Pancreas (tissue), 10 donors: ENCODE results near the gene DDAH1. TPM values are rescaled to one million over a fixed set of nuclear protein-coding genes. Genes with fewer than 3 reads are reported as not detected.

Experiments used
- ATAC-seq, 4 donors: fragments of 200-7000 bp; cut with Tn5 transposase; one replicate each; pipeline versions ENCODE4 v1.8.0 to v1.9.1; 2020; ENCODE audit warnings: mild to moderate bottlenecking in 4 of 4, moderate library complexity in 4 of 4
- DNase-seq, 6 donors: peaks; one replicate each; pipeline ENCODE4 v3.0.0-alpha.2; 2020
- FAIRE-seq: peaks from 2 replicates; lab custom pipeline; 2012; peaks lifted over from hg19 to GRCh38; lab: Jason Lieb, UNC
- H3K27ac ChIP-seq, 4 donors: fragments of 200-600 bp; sonication (generic); 1 replicate in 3 of 4; 2 replicates in 1 of 4; pipeline versions ENCODE4 v1.5.0 to v1.8.0; 2020
- H3K27me3 ChIP-seq, 4 donors: fragments of 200-600 bp; one replicate each; pipeline ENCODE4 v1.8.0; 2021
- H3K36me3 ChIP-seq, 3 donors: fragments of 200-600 bp; sonication (generic) in 1 of 3; one replicate each; pipeline versions ENCODE4 v1.5.0 to v1.8.0; 2020 to 2021
- H3K4me1 ChIP-seq, 3 donors: fragments of 200-600 bp; one replicate each; pipeline ENCODE4 v1.8.0; 2021
- H3K4me3 ChIP-seq, 4 donors: fragments of 200-600 bp; sonication (generic) in 2 of 4; one replicate each; pipeline versions ENCODE4 v1.5.0 to v1.8.0; 2020 to 2021
- H3K9me3 ChIP-seq, 4 donors: fragments of 200-600 bp; one replicate each; pipeline ENCODE4 v1.8.0; 2021
- WGBS, 2 donors: extraction: QIAGEN DNeasy Blood & Tissue Kit; methylation state at CpG; one replicate each; pipeline ENCODE4 v1.1.7; 2013; 5-methylcytosine and 5-hydroxymethylcytosine counted together
- intact Hi-C, 3 donors: fragments of 100-400 bp; cut with DNase I; formaldehyde crosslinking; loops; one replicate each; pipeline versions ENCODE4 v1.11.1 to v1.14.2; 2022
- polyA plus RNA-seq, 2 donors: library from polyadenylated mRNA; stranded (reverse); fragments of 200-250 nt; gene quantifications; one replicate each; pipeline ENCODE4 v1.2.3, GENCODE V29; 2013
- total RNA-seq, 6 donors: library from RNA; stranded (reverse); fragmentation: NEBNext Ultra II Directional in 4 of 6; extraction: Animal tissue kit (Norgen Biotek cat#: 25700) in 4 of 6; gene quantifications; one replicate each; pipeline versions ENCODE4 v1.2.1 to v1.2.4, GENCODE V29; 2021 to 2023
- TF ChIP-seq, protein P1 (sequence below), 4 donors: fragments of 200-600 bp; sonication (generic) in 3 of 4; IDR thresholded peaks; one replicate each; pipeline versions ENCODE4 v1.5.0 to v1.8.0; 2021; ENCODE audit warnings: antibody characterized with exemption in 4 of 4
- donor health status: healthy with polysubstance abuse.
- donor health status: DM: no; HTN: no; CAD: no; lungs with moderate emphysema.
- donor health status: DM: no; HTN: no; CAD: no.
- donor health status: control.
- donor health status: control.
- donor health status: Bipolar disorder and iron deficiency.
- donor health status: DM: yes; HTN: yes; CAD: no.
- donor health status: DM: no; HTN: no; CAD: no.
- donor health status: DM: no; HTN: no; CAD: no.
- donor health status: DM: yes; HTN: yes; CAD: no.

Gene DDAH1
- total and polyA plus RNA-seq, 8 donors, result 8.1 to 34.2 (median 22.2) TPM

DNA sequence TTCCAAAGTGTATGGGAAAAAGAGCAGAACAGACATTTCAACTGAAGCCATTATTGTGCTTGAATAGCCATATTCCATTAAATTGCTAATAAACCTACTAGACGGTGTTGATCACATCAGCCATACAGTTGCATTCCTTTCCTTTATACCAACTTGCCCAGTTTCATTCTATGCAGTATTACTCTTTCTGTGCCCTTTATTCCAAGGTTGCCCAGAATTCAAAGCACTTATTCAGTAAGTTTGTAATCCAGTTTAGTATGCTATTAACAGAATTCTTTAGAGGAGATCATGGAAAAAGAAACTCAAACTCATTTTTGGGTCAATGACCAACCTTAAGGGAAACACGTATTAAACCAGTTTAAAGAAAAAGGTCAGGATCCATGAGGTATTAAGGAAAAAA, 89.5 kb downstream of the DDAH1 start:
- Histone ChIP-seq H3K36me3 (no peaks in the 10 kb centered on the region), H3K4me1 (peaks cover 9 to 36% (median 20%) of the 10 kb centered on the region in 3 donors), H3K27ac (peak overlapping the region in 1 of 4 donors; percentile 23), H3K9me3 (no peaks in the 10 kb centered on the region), H3K4me3 (no peak overlapping the region), H3K27me3 (no peaks in the 10 kb centered on the region)
- ATAC-seq, result peak in 1 of 4 donors; percentile 23
- FAIRE-seq, result no peak
- intact Hi-C loops, result no loop called here
- TF ChIP-seq, protein P1, sequence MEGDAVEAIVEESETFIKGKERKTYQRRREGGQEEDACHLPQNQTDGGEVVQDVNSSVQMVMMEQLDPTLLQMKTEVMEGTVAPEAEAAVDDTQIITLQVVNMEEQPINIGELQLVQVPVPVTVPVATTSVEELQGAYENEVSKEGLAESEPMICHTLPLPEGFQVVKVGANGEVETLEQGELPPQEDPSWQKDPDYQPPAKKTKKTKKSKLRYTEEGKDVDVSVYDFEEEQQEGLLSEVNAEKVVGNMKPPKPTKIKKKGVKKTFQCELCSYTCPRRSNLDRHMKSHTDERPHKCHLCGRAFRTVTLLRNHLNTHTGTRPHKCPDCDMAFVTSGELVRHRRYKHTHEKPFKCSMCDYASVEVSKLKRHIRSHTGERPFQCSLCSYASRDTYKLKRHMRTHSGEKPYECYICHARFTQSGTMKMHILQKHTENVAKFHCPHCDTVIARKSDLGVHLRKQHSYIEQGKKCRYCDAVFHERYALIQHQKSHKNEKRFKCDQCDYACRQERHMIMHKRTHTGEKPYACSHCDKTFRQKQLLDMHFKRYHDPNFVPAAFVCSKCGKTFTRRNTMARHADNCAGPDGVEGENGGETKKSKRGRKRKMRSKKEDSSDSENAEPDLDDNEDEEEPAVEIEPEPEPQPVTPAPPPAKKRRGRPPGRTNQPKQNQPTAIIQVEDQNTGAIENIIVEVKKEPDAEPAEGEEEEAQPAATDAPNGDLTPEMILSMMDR (IDR thresholded peaks at IDR 0.05), result no peak
- WGBS, 2 donors, result 55 to 66% methylated on average over 2 of the region's 2 CpGs
- DNase-seq, result no peak

DNA sequence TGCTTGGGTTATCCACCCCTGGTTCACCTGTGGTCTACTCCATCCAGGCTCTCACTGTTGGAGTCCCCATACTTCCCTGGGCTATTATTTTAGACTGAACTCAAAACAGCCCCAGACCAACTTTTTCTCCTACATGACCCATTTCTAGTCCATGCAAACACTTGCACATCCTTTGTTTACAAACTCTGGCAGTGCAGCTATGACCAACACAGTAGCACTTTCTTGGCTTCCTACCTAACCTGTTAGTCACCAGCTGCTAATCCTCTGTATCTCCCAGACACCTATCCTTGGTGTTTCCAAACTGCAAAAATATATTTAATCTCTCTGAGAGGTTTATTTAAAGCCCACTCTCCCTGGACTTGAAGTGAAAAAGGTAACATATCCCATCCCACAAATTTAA, 90.8 kb downstream of the DDAH1 start:
- Histone ChIP-seq H3K4me3 (no peak overlapping the region), H3K9me3 (no peaks in the 10 kb centered on the region), H3K27ac (no peak overlapping the region), H3K4me1 (peaks cover 9 to 36% (median 20%) of the 10 kb centered on the region in 3 donors), H3K27me3 (no peaks in the 10 kb centered on the region), H3K36me3 (no peaks in the 10 kb centered on the region)
- peak in 1 of 6 donors; percentile 30 for DNase-seq
- FAIRE-seq, result no peak
- TF ChIP-seq, protein P1 (IDR thresholded peaks at IDR 0.05), result no peak
- ATAC-seq, result peak; percentile 85 to 88 (median 86)
- intact Hi-C loops, result no loop called here

DNA sequence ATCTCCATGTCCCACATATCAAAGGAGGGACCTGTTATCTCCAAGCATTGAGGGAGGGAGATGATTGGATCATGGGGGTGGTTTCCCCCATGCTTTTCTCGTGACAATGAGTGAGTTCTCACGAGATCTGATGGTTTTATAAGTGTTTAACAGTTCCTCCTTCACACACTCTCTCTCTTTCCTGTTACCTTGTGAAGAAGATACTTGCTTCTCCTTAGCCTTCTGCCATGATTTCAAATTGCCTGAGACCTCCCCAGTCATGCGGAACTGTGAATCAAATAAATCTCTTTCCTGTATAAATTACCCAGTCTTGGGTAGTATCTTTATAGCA, 91.6 kb downstream of the DDAH1 start:
- 73 to 84% methylated on average over 3 of the region's 3 CpGs for WGBS, 2 donors
- H3K4me3 ChIP-seq, result no peak overlapping the region
- DNase-seq, result no peak
- TF ChIP-seq, protein P1 (IDR thresholded peaks at IDR 0.05), result no peak
- FAIRE-seq, result no peak
- intact Hi-C loops, result no loop called here
- H3K36me3 ChIP-seq, result no peaks in the 10 kb centered on the region
- ATAC-seq, result no peak
- H3K27me3 ChIP-seq, result no peaks in the 10 kb centered on the region
- H3K27ac ChIP-seq, result peak overlapping the region in 1 of 4 donors; percentile 24
- peaks cover 9 to 36% (median 20%) of the 10 kb centered on the region in 3 donors for H3K4me1 ChIP-seq
- H3K9me3 ChIP-seq, result no peaks in the 10 kb centered on the region

DNA sequence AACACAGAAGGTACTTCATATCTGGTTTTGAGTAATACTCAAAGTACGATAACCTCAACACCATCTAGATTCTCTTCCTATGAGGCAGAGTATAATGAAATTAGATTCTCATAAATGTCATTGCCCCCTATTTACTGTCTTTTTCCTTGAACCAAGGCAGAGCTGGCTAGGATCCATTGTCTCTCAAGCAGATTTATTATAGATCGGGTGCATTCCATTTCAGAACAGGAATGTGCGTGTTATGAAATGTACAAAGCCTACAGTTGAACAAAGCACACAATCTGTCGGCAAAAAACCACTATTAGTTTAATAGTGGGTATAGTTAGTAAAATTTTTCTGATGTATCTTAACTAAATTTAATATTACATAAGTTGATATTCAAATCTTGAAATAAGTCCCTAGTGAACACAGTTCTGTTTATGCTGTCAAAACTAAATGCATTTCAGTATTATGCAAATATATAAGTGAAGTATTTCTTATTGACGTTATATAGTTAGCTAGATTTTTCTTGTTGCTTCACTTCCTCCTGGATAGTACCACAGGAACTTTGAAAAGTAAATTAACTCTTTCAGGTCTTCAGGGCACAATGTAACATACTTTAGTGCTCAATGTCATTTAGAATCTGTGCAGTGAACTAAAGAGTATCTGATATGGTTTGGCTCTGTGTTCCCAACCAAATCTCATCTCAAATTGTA, 92.1 kb downstream of the DDAH1 start:
- H3K4me3 ChIP-seq, result no peak overlapping the region
- peak overlapping the region in 1 of 4 donors; percentile 24 for H3K27ac ChIP-seq
- H3K27me3 ChIP-seq, result no peaks in the 10 kb centered on the region
- TF ChIP-seq, protein P1 (IDR thresholded peaks at IDR 0.05), result no peak
- peaks cover 9 to 36% (median 20%) of the 10 kb centered on the region in 3 donors for H3K4me1 ChIP-seq
- peak; percentile 89 for FAIRE-seq
- ATAC-seq, result peak in 2 of 4 donors; percentile 16 to 56
- H3K36me3 ChIP-seq, result no peaks in the 10 kb centered on the region
- H3K9me3 ChIP-seq, result no peaks in the 10 kb centered on the region
- intact Hi-C loops, result no loop called here
- no peak for DNase-seq
- WGBS, 2 donors, result 45 to 46% methylated on average over 5 of the region's 5 CpGs

DNA sequence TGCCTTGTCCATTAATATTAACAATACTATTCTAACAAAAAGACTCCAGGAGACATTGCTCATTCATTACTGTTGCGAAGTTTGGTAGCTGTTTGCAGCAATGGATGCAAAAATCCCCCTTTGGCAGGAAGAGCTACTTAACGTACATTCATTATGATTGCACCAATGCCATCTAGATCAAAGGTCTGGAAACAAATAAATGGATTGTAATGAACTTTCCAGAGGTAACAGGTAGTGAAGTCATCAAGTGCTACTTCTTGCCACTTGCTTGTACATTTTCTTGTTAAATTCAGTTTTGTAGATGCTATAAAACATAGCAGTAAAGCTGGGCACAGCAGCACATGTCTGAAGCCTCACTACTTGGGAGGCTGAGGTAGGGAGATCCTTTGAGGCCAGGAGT, 93.9 kb downstream of the DDAH1 start:
- Histone ChIP-seq H3K36me3 (no peaks in the 10 kb centered on the region), H3K9me3 (no peaks in the 10 kb centered on the region), H3K4me3 (no peak overlapping the region), H3K27me3 (no peaks in the 10 kb centered on the region), H3K4me1 (peaks cover 9 to 31% (median 19%) of the 10 kb centered on the region in 3 donors), H3K27ac (no peak overlapping the region)
- DNase-seq (no peak), FAIRE-seq (no peak), ATAC-seq (no peak)
- intact Hi-C loops, result no loop called here
- TF ChIP-seq, protein P1 (IDR thresholded peaks at IDR 0.05), result no peak
- 70 to 72% methylated on average over 2 of the region's 2 CpGs for WGBS, 2 donors
